CD4-positive, alpha-beta T cell treated with Interleukin-17A for 1 hour (primary cell): ENCODE data around the gene PTGES2.
A peak's percentile ranks its signal among the peaks of the same experiment; 100 is the strongest.
"Not testable (repeated sequence)": the region's sequence is repeated elsewhere in the genome, so short reads cannot be mapped to it uniquely, and the experiment has no call there.

ENCODE experiments used
- DNase-seq: peaks from one replicate; pipeline ENCODE4 v3.0.0-alpha.2; 2020

PTGES2 gene

GRCh38 chr9:128136816-128137793 lies 9.6 kb upstream of the PTGES2 start:
- DNase-seq: no peak

GRCh38 chr9:128135561-128135960 lies 8.0 kb upstream of the PTGES2 start:
- not testable (repeated sequence) for DNase-seq

- DNase-seq: not testable (repeated sequence)
Measured at GRCh38 chr9:128132139-128132538, 4.6 kb upstream of the PTGES2 start.

- not testable (repeated sequence) for DNase-seq
Measured at GRCh38 chr9:128131346-128131745, 3.8 kb upstream of the PTGES2 start.

- DNase-seq: not testable (repeated sequence)
Measured at GRCh38 chr9:128130651-128131050, 3.1 kb upstream of the PTGES2 start.

GRCh38 chr9:128129976-128130590 lies 2.6 kb upstream of the PTGES2 start:
- peak; percentile 65 for DNase-seq

- no peak for DNase-seq
Measured at GRCh38 chr9:128128836-128129590, 1.5 kb upstream of the PTGES2 start.

- peak; percentile 93 for DNase-seq
Measured at GRCh38 chr9:128127990-128128835, 684 bp upstream of the PTGES2 start.

GRCh38 chr9:128125580-128126354 lies 1.8 kb downstream of the PTGES2 start:
- DNase-seq: no peak

- DNase-seq: peak; percentile 57
Measured at GRCh38 chr9:128124873-128125579, 2.5 kb downstream of the PTGES2 start.

GRCh38 chr9:128124451-128124850 lies 3.1 kb downstream of the PTGES2 start:
- no peak for DNase-seq

- DNase-seq: no peak
Measured at GRCh38 chr9:128123451-128124080, 4.0 kb downstream of the PTGES2 start.

- no peak for DNase-seq
Measured at GRCh38 chr9:128122809-128123175, 4.7 kb downstream of the PTGES2 start.

- DNase-seq: no peak
Measured at GRCh38 chr9:128121924-128122808, 5.4 kb downstream of the PTGES2 start.

GRCh38 chr9:128121466-128121810 lies 6.1 kb downstream of the PTGES2 start:
- DNase-seq: no peak

GRCh38 chr9:128120741-128121465 lies 6.6 kb downstream of the PTGES2 start:
- no peak for DNase-seq

GRCh38 chr9:128120061-128120740 lies 7.3 kb downstream of the PTGES2 start:
- no peak for DNase-seq
